Endothelial cell of umbilical vein (primary cell): ENCODE measurements around the gene RAB7A. TPM values are rescaled to one million over a fixed set of nuclear protein-coding genes. Genes with fewer than 3 reads are reported as not detected.

Experiments
- BruUV-seq: library from RNA; stranded (reverse); fragments of 400-500 nt; replicated peaks from 2 replicates; lab custom pipeline; 2021; lab: Mats Ljungman, UMichigan
- CTCF ChIA-PET: fragments of 300-600, 350-600 bp; sonication (Branson Sonifier 250); formaldehyde crosslinking; loops from one replicate; lab custom pipeline; 2021; ENCODE audit warnings: antibody characterized with exemption, inconsistent platforms; lab: Charles Lee
- POLR2A ChIA-PET: fragments of 300-600, 350-600 bp; sonication (Branson Sonifier 250); formaldehyde crosslinking; loops from one replicate; lab custom pipeline; 2021; ENCODE audit warnings: antibody characterized with exemption, inconsistent platforms; lab: Charles Lee
- DNase-seq: peaks from one replicate; pipeline ENCODE4 v3.0.0-alpha.2; 2011; ENCODE audit warnings: low read depth, low spot score
- FAIRE-seq: peaks from 2 replicates; lab custom pipeline; 2011; peaks lifted over from hg19 to GRCh38; lab: Jason Lieb, UNC
- H2AFZ ChIP-seq: 2 replicates; pipeline ENCODE4 v1.6.0; 2012; ENCODE audit warnings: low read depth, low read length, control low read depth, inconsistent platforms
- H3K27ac ChIP-seq: 2 replicates; pipeline ENCODE4 v1.5.1; 2011; ENCODE audit warnings: low read depth, mild to moderate bottlenecking, control low read depth, low read length, moderate library complexity; ENCODE audit not compliant: insufficient read depth
- H3K27me3 ChIP-seq, 2 experiments: 2 replicates each; pipeline versions ENCODE4 v1.6.0 to v1.6.1; 2011; ENCODE audit warnings: low read length in 2 of 2, mixed read lengths in 1 of 2; ENCODE audit not compliant: control insufficient read depth in 2 of 2, insufficient read depth in 2 of 2
- H3K36me3 ChIP-seq, 2 experiments: 2 replicates in 1 of 2; 3 replicates in 1 of 2; pipeline ENCODE4 v1.5.1; 2011; ENCODE audit warnings: low read length in 2 of 2, mild to moderate bottlenecking in 1 of 2, moderate library complexity in 1 of 2; ENCODE audit not compliant: control insufficient read depth in 2 of 2, insufficient read depth in 2 of 2; ENCODE audit errors: extremely low read depth in 1 of 2
- H3K4me1 ChIP-seq: 3 replicates; pipeline ENCODE4 v1.5.1; 2011; ENCODE audit warnings: mild to moderate bottlenecking, low read length; ENCODE audit not compliant: control insufficient read depth, insufficient read depth; ENCODE audit errors: extremely low read depth
- H3K4me2 ChIP-seq: 2 replicates; pipeline ENCODE4 v1.6.1; 2011; ENCODE audit warnings: low read length, control low read depth, mixed read lengths; ENCODE audit not compliant: insufficient read depth
- H3K4me3 ChIP-seq, 3 experiments: fragments of 200-600 bp in 1 of 3; sonication (generic), shearing (Covaris generic) in 1 of 3; replicated peaks in 1 of 3; 2 replicates each; pipeline ENCODE4 v1.5.1; 2011 to 2016; ENCODE audit warnings: control low read depth in 3 of 3, low read length in 3 of 3, mild to moderate bottlenecking in 2 of 3, inconsistent platforms in 1 of 3, low read depth in 1 of 3, moderate library complexity in 1 of 3; ENCODE audit not compliant: insufficient read depth in 1 of 3
- H3K79me2 ChIP-seq: 2 replicates; pipeline ENCODE4 v1.6.0; 2012; ENCODE audit warnings: low read length, inconsistent platforms; ENCODE audit not compliant: control insufficient read depth, insufficient read depth
- H3K9ac ChIP-seq: replicated peaks from 2 replicates; pipeline ENCODE3; 2011; ENCODE audit warnings: low read length, control low read depth; ENCODE audit not compliant: insufficient read depth; ENCODE audit errors: extremely low read depth
- H3K9me1 ChIP-seq: replicated peaks from 3 replicates; pipeline ENCODE4 v1.6.0; 2011; ENCODE audit warnings: mild to moderate bottlenecking, low read length; ENCODE audit not compliant: control insufficient read depth, insufficient read depth; ENCODE audit errors: extremely low read depth
- H3K9me3 ChIP-seq: replicated peaks from 2 replicates; pipeline ENCODE4 v1.5.1; 2012; ENCODE audit warnings: low read length, inconsistent platforms; ENCODE audit not compliant: control insufficient read depth, insufficient read depth
- H4K20me1 ChIP-seq: replicated peaks from 2 replicates; pipeline ENCODE3; 2011; ENCODE audit warnings: mild to moderate bottlenecking, low read length; ENCODE audit not compliant: control insufficient read depth, insufficient read depth; ENCODE audit errors: extremely low read depth
- CTCF ChIP-seq, 2 donors: IDR thresholded peaks; 1 replicate in 1 of 2; 2 replicates in 1 of 2; pipeline ENCODE4 v1.5.1; 2011; ENCODE audit warnings: low read length in 2 of 2, mild to moderate bottlenecking in 2 of 2, moderate library complexity in 2 of 2, control low read depth in 1 of 2, inconsistent platforms in 1 of 2, low read depth in 1 of 2; ENCODE audit not compliant: insufficient read depth in 1 of 2; ENCODE audit errors: extremely low read depth in 1 of 2
- FOS ChIP-seq: IDR thresholded peaks from 2 replicates; pipeline ENCODE4 v1.6.1; 2011; ENCODE audit warnings: mild to moderate bottlenecking, low read length, moderate library complexity, borderline replicate concordance; ENCODE audit not compliant: insufficient read depth
- GATA2 ChIP-seq: IDR thresholded peaks from 2 replicates; pipeline ENCODE4 v1.7.0; 2011; ENCODE audit warnings: low read depth, mild to moderate bottlenecking, moderate library complexity, mixed read lengths, low read length; ENCODE audit not compliant: insufficient read length, insufficient read depth
- JUN ChIP-seq: IDR thresholded peaks from 2 replicates; pipeline ENCODE4 v1.6.1; 2011; ENCODE audit warnings: borderline replicate concordance, low read depth; ENCODE audit not compliant: insufficient read length, insufficient read depth
- MAX ChIP-seq: IDR thresholded peaks from 2 replicates; pipeline ENCODE4 v1.6.1; 2011; ENCODE audit not compliant: insufficient read depth, insufficient read length
- MYC ChIP-seq: IDR thresholded peaks from one replicate; pipeline ENCODE4 v1.6.1; 2011; ENCODE audit warnings: mild to moderate bottlenecking, low read depth, low read length
- POLR2A ChIP-seq: IDR thresholded peaks from 2 replicates; pipeline ENCODE4 v1.6.1; 2012; ENCODE audit warnings: low read depth, mild to moderate bottlenecking, control low read depth, low read length
- POLR2AphosphoS5 ChIP-seq: IDR thresholded peaks from 2 replicates; pipeline ENCODE4 v1.6.1; 2012; ENCODE audit warnings: low read depth, mild to moderate bottlenecking, control low read depth, low read length, moderate library complexity; ENCODE audit not compliant: insufficient read depth
- dilution Hi-C: fragments of 300-500 bp; cut with MboI; formaldehyde crosslinking; loops from one replicate; pipeline ENCODE4 v1.15.0; 2019; ENCODE audit warnings: low sequenced_read_pairs; ENCODE audit not compliant: extremely low pct_ligation_motif_present
- intact Hi-C: fragments of 100-400 bp; cut with micrococcal nuclease; formaldehyde crosslinking; loops from one replicate; pipeline ENCODE4 v1.10.0; 2022
- polyA plus RNA-seq, 4 experiments: library from polyadenylated mRNA; depleted of rRNA in 3 of 4; stranded (reverse) in 3 of 4; unstranded in 1 of 4; fragments of >200 nt; gene quantifications; 2 replicates each; pipeline versions ENCODE4 v1.2.1 to v1.2.3, GENCODE V29; 2011 to 2012; ENCODE audit warnings: missing spikeins in 1 of 4
- total RNA-seq: library from RNA; stranded (reverse); gene quantifications from 2 replicates; pipeline ENCODE4 v1.2.3, GENCODE V29; 2021

RAB7A gene
- total and polyA plus RNA-seq, 2 donors (not counting 3 experiments of a cell fraction or from before 2014, with no cell fraction given), result 243 to 262 TPM

DNA sequence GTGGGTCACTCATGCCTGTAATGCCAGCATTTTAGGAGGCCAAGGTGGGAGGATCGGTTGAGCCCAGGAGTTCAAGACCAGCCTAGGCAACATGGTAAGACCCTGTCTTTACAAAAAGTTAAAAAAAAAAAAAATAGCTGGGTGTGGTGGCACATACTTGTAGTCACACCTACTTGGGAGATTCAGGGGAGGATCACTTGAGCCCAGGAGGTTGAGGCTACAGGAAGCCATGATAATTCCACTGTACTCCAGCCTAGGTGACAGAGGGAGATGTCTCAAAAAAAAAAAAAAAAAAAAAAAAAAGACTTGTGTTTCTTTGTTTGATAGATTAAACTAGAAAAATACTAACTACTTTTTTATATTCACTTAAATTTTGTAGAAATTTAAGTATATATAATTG lies 14.6 kb downstream of the RAB7A start:
- no peak for FAIRE-seq
- POLR2A ChIA-PET, result no interaction called here

DNA sequence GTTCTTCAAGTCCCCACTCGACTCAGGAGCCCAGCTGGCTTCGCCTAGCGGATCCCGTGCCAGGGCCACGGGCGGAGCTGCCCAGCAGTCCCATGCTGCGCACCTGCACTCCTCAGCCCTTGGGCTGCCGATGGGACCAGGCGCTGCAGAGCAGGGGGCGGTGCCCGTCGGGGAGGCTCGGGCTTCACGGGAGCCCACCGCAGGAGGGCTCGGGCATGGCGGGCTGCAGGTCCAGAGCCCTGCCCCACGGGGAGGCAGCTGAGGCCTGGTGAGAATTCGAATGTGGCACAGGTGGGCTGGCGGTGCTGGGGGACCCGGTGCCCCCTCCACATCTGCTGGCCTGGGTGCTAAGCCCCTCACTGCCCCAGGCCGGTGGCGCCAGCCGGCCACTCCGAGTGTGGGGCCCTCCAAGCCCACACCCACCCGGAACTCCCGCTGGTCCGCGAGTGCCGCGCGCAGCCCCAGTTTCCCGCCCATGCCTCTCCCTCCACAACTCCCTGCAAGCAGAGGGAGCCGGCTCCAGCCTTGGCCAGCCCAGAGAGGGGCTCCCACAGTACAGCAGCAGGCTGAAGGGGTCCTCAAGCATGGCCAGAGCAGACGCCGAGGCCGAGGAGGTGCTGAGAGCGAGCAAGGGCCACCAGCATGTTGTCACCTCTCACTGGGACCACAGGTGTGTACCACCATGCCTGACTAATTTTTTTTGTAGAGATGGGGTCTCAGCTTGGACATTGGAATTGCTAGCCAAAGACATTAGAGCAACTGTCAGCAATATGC lies 17.0 kb downstream of the RAB7A start:
- intact Hi-C loops (no loop called here), dilution Hi-C loops (no loop called here)
- no TSS peak for BruUV-seq
- no peak overlapping the region for H3K9ac ChIP-seq
- H3K79me2 ChIP-seq, result peaks cover 82% of the 10 kb centered on the region
- no peak overlapping the region for H3K4me2 ChIP-seq
- CTCF ChIA-PET, result no interaction called here
- DNase-seq (no peak), FAIRE-seq (no peak)
- H3K27me3 ChIP-seq, result no peaks in the 10 kb centered on the region
- POLR2A ChIA-PET, result no interaction called here
- H4K20me1 ChIP-seq, result peaks cover 15% of the 10 kb centered on the region
- peaks cover 0 to 12% of the 10 kb centered on the region in 2 experiments for H3K36me3 ChIP-seq
- H3K4me1 ChIP-seq, result no peaks in the 10 kb centered on the region
- no peaks in the 10 kb centered on the region for H3K9me1 ChIP-seq
- no peak for TF ChIP-seq POLR2A
- TF ChIP-seq JUN, result no peak
- TF ChIP-seq GATA2, result no peak
- TF ChIP-seq MAX, result no peak
- TF ChIP-seq MYC, result no peak
- TF ChIP-seq POLR2AphosphoS5, result no peak
- no peak for TF ChIP-seq CTCF (IDR thresholded peaks at IDR 0.05; ENCODE audit: extremely low read depth in 1 of 2, insufficient read depth in 1 of 2, low read depth in 1 of 2, low read length in 2 of 2)
- no peak for TF ChIP-seq FOS
- no peaks in the 10 kb centered on the region for H3K9me3 ChIP-seq
- H3K4me3 ChIP-seq, result no peak overlapping the region
- no peak overlapping the region for H3K27ac ChIP-seq
- no peak overlapping the region for H2AFZ ChIP-seq

More for the DNA sequence above, 14.6 kb downstream of the RAB7A start:
- peaks cover 21% of the 10 kb centered on the region for H4K20me1 ChIP-seq
- no peak overlapping the region for H3K4me3 ChIP-seq
- no peaks in the 10 kb centered on the region for H3K9me1 ChIP-seq
- BruUV-seq, result no TSS peak
- peaks cover 91% of the 10 kb centered on the region for H3K79me2 ChIP-seq
- no peak overlapping the region for H2AFZ ChIP-seq
- DNase-seq, result no peak
- H3K9ac ChIP-seq, result no peak overlapping the region
- no peaks in the 10 kb centered on the region for H3K9me3 ChIP-seq
- H3K4me1 ChIP-seq, result no peaks in the 10 kb centered on the region
- no peak for TF ChIP-seq FOS
- no peak for TF ChIP-seq GATA2
- no peak for TF ChIP-seq POLR2A
- no peak overlapping the region for H3K27ac ChIP-seq
- dilution Hi-C loops, result no loop called here
- peaks cover 2 to 9% of the 10 kb centered on the region in 2 experiments for H3K36me3 ChIP-seq
- no peak overlapping the region for H3K4me2 ChIP-seq
- CTCF ChIA-PET, result no interaction called here
- intact Hi-C loops, result no loop called here
- no peaks in the 10 kb centered on the region for H3K27me3 ChIP-seq
